GM12874 (cell line): Measurements from ENCODE around the gene SULT2B1.

Experiments
- CTCF ChIP-seq: IDR thresholded peaks from 2 replicates; pipeline ENCODE4 v1.5.1; 2011; ENCODE audit warnings: low read depth, mild to moderate bottlenecking, control low read depth, low read length, moderate library complexity; ENCODE audit not compliant: insufficient read depth

Gene SULT2B1

GRCh38 chr19:48637449-48637947, 85.5 kb downstream of the SULT2B1 start:
- TF ChIP-seq CTCF = no peak

- TF ChIP-seq CTCF = 0 out of 2 replicates have a peak, but pooled peaks have one; percentile 11
These were observed 86.2 kb downstream of the SULT2B1 start for GRCh38 chr19:48637948-48638830.

GRCh38 chr19:48638831-48639381, 86.9 kb downstream of the SULT2B1 start:
- TF ChIP-seq CTCF = no peak

GRCh38 chr19:48639483-48640375, 87.8 kb downstream of the SULT2B1 start:
- TF ChIP-seq CTCF = no peak

- no peak for TF ChIP-seq CTCF
These were observed 89.9 kb downstream of the SULT2B1 start for GRCh38 chr19:48641850-48642249.

DNA sequence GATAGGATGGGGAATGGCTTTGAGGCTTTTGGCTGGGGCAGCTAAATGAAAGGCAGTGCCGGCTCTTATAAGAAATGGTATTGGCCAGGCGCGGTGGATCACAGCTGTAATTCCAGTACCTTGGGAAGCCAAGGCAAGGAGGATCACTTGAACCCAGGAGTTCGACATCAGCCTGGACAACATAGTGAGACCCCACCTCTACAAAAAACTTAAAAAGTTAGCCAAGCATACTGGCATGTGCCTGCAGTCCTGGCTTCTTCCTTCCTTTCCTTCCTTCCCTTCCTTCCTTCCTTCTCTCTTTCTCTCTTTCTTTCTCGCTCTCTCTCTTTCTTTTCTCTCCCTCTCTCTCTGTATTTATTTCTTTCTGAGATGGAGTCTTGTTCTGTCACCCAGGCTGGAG, 90.9 kb downstream of the SULT2B1 start:
- TF ChIP-seq CTCF = no peak

GRCh38 chr19:48644355-48644754, 92.4 kb downstream of the SULT2B1 start:
- TF ChIP-seq CTCF = no peak
